Esophagus squamous epithelium (tissue), 4 donors: Measurements from ENCODE around the gene CD2.

Experiments
- CTCF ChIP-seq, 6 experiments: fragments of 450-650 bp in 4 of 6; fragments of 200-600 bp in 2 of 6; sonication (generic) in 2 of 6; IDR thresholded peaks; one replicate each; pipeline ENCODE4 v1.5.1; 2016 to 2019; ENCODE audit warnings: antibody characterized with exemption in 6 of 6, mild to moderate bottlenecking in 4 of 6, moderate library complexity in 4 of 6
- POLR2A ChIP-seq, 4 donors: fragments of 450-650 bp; IDR thresholded peaks; one replicate each; pipeline ENCODE4 v1.6.1; 2017; ENCODE audit warnings: antibody characterized with exemption in 4 of 4, mild to moderate bottlenecking in 4 of 4, moderate library complexity in 3 of 4

GRCh38 chr1:116794371-116794770, 40.1 kb downstream of the CD2 start:
- TF ChIP-seq CTCF (IDR thresholded peaks at IDR 0.05) = no peak
- TF ChIP-seq POLR2A (IDR thresholded peaks at IDR 0.05) = no peak
